GM21360 (cell line): ENCODE results near the gene OXTR.

Experiments used
- ATAC-seq: cut with Tn5 transposase; IDR thresholded peaks from one replicate; pipeline ENCODE4 v1.9.1; 2021; ENCODE audit warnings: mild to moderate bottlenecking, moderate library complexity; ENCODE audit not compliant: unreplicated experiment

OXTR gene

DNA sequence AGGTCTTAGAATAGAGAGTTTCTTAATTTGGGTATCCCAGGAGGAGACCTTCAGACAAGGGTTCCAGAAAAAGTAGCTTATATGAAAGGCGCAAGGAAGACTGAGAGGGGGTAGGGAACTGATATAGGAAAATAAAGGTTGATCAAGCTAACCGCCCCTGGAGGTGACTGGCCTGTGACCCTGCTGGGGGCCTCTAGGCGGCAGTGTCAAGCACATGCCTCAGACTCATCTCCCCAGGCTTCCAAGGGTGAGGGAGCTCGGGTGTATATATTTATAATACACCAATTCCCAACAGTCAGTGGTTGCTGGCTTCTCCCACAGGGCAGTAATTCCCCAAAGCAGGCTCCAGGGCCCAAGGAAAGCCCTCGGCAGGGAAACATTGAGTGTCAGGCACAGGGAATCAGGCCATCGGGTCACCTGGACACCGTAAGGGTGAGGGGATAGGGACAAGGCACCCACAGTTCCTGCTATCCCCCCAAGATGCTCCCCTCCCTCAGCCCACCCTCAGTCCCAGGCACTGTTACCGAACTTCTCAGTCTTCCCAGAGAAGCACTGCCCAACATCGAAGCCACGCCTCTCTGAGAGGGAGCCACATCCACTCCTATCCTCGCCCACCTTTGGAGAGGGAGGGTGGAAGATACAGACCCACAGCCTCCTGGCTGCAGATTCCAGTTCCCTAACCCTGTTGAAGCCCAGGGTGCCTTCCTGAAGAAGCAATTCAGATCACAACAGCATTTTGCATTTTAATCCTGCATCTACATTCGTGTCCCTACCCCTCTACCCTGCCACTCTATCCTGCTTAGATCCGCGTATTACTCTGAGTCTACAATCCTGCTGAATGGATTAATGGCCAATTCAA, 55.3 kb downstream of the OXTR start:
- peak; percentile 82 for ATAC-seq

DNA sequence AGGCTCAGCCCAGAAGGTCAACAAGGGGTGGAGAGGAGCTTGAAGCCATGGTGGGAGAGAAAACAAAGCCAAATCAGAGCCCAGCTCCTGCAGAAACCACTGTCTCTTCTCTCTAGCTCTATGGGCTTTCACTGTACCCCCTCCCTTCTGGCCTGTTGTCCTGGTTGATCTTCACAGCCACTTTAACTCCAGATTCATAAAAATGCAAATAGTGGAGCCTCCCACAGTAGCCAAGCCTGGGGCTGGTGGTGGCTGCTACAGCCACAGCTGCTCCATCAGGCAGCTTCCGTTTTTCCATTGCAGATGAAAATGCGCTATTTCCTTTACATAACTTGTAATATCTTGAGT, 56.5 kb downstream of the OXTR start:
- ATAC-seq = no peak

DNA sequence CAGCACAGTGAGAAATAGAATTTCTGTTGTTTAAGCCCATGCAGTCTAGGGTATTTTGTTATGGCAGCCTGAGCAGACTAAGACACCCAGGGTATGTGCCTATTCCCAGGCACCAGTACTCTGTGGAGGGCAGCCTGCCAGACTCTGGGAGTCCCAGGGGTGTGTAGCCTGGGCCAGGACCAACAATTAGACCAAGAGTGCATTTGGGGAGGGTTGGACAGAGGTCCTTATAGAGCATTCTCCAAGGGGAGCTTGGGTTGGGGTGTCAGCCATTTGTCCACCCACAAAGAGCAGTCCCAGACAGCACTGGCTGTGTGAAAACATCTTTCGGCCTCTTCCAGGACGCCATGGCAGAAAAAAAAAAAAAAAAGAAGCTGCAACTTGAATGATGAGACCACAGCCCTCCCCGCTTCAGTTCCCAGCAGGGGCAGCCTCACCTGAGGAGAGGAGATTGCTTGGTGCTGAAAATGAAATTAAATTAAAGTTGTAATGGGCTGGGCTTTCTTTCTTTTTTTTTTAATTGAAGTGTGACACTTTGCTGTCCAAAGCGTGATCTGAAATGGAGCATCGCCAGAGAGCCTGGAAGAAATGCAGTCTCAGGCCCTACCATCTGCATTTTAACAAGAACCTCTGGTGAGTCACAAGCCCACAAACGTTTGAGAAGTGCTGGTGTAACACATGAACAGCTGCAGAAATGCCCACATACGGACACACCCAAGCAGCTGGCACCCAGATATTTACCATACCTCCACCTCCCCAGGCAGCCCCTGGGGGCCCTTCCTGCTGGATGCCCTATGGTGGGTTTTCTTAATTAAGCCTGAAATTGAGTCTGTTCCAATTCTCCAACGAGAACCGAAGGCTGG, 57.1 kb downstream of the OXTR start:
- ATAC-seq = no peak

DNA sequence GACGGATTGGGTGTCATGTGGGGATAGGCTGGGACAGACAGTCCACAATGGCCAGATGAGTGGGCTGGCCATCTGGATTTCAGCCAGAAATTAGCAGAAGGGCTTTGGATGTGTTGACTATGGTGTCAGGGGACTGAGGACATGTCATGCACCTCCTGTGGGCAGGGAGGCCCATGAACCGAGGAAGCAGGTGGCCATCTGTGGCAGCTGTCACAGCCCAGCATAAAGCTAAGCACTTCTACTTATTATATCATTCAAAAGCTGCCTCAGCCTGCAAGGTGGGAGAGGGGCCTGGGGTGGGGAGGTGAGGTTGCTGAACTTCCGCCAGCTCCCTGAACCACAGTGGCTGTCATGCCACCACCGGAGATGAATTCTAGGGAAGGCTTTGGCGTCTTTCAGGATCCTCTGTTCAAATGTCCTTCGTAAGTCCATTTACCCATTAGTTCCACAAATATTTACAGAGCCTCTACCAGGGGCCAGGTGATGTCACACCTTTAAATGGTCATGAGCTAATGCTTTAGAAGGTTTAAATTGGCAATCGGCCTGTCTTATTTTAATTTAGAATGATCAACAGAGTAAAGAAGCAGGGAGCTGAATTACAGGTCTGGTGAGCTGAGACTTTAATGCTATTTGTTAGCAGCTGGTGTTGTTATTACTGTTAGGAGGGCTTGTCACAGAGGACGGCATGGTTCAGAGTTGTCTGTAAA, 59.5 kb downstream of the OXTR start:
- no peak for ATAC-seq

DNA sequence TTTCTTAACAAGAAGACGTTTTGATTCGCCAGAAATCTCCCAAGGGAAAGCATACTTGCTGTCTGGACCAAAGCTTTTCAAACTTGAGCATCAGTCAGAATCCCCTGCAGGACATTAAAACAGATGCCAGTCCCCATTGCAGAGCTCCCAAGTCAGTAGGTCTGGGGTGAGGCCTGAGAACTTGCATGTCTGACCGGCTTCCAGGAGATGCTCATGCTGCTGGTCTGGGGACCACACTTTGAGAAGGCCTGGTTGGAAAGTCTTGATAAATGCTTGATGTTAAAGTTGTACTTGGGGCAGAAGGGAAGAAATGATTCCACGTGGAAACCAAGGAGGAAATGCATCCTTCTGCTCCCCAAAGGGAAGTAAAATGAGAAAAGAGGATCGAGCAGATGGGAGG, 60.1 kb downstream of the OXTR start:
- ATAC-seq = no peak

DNA sequence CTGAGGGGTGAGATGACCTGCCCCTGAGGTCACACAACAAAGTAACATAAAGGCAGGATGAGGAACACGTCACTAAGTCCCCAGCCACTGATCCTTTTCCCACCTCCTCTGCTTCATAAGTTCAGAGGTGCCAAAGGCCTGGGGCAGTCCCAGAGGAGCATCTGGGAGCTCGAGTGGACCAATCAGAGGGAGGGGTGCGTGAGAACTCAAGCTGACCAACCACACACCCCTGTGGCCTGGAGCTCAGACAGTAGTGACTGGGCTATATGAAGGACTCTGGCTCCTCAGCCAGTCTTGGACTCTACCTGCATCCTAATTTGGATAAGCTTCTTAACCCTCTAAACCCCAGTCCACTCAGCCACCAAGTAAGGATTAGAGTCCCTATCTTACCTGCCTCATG, 63.8 kb downstream of the OXTR start:
- no peak for ATAC-seq

DNA sequence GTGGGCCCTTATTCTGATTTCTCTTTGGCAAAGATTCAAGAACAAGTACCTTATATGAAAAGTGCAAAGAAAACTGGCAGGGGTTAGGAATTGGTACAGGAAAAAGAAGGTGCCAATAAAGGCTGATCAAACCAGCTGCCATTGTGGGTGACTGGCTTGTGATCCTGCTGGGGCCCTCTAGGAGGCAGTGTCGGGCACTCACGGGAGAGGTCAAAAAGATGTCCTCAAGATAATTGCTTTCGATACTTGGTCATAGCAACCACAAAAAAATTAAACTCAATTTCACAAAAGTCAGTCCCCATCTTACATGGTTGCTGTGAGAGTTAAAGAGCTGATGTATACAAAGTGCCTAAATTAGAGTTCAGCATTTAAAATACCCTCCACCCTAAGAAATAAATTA, 66.9 kb downstream of the OXTR start:
- no peak for ATAC-seq
